ENCODE measurements around the gene PLAU.

The PLAU gene

DNA sequence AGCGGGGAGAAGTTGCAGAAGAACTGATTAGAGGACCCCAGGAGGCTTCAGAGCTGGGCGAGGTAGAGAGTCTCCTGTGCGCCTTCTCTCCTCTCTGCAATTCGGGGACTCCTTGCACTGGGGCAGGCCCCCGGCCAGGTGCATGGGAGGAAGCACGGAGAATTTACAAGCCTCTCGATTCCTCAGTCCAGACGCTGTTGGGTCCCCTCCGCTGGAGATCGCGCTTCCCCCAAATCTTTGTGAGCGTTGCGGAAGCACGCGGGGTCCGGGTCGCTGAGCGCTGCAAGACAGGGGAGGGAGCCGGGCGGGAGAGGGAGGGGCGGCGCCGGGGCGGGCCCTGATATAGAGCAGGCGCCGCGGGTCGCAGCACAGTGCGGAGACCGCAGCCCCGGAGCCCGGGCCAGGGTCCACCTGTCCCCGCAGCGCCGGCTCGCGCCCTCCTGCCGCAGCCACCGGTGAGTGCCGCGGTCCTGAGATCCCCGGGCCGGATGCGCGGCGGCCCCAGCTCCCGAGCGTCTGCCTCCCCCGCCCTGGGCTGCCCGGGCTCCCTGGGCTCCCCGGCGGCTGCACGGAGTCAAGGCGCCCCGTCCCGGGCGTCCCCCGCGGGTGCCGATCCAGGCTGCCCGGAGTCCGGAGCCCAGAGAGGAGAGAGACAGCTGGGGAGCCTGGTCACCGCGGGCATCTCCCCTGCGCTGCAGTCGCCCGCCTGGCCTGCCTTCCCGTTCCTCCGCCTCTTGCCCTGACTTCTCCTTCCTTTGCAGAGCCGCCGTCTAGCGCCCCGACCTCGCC lies at the start of gene PLAU:
PLAU (plus strand) TSS at position 369 of the 789 bp plus-strand sequence. CDS start 424 bp downstream, outside the sequence.
- DNase-seq: no peak

DNA sequence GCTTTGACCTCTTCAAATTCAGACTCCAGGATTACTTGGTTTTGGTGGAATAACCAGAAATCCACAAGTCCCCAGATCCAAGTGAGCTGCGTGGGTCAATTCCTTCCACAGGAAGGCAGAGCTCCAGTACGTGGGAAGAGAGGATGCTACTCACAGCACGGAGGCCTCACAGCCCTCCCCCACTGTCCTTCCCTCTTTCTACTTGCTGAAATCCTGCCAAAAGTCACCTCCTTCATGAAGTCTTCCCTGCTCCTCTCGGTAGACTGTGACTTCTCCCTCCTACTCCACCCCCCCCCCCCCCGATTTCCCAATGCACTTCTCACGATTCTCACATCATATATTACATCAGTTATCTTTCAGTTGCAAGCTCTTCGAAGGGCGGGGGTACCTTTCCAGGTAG lies 48.9 kb upstream of the PLAU start:
- DNase-seq: no peak

DNA sequence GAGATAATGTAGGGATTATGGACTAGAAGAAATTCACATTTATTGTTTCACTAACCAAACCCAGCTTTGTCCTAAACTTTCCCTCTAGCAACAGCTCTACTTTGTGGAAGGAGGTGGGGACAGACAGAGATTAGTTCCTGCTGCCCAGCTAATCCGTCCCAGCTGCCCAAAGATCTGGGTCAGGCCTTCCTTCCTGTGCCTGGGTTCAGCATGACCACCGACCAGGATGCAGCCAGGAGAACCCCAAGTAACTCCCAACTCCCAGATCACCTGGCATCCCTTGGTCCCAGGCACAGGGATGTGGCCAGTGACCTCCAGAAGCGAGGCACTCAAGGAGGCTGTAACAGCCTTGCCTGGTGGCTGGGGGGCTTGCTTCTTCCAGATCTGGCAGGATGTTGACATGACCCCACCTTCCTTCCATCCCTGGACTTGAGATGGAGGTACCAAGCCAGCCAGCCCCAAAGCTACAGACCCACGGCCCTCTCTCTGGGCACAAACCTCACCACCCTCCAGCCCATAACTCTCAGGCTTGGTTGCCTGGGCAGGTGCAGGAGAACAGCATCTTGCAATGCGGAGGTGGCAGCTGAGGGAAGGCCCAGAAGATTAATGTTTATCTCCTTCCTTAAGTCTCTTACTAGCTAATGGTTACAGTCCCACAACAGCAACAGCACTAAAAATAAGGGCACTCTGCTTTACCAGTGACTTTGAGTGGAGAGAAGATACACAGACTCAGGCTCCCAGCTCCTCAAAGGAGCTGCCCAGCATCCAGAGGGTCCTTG lies 47.7 kb upstream of the PLAU start:
- no peak for DNase-seq

GRCh38 chr10:73864229-73864628 lies 46.7 kb upstream of the PLAU start:
- DNase-seq: no peak

- no peak for DNase-seq
These were observed 45.8 kb upstream of the PLAU start for GRCh38 chr10:73865107-73865458.

- DNase-seq: no peak
These were observed 45.2 kb upstream of the PLAU start for GRCh38 chr10:73865459-73866442.

DNA sequence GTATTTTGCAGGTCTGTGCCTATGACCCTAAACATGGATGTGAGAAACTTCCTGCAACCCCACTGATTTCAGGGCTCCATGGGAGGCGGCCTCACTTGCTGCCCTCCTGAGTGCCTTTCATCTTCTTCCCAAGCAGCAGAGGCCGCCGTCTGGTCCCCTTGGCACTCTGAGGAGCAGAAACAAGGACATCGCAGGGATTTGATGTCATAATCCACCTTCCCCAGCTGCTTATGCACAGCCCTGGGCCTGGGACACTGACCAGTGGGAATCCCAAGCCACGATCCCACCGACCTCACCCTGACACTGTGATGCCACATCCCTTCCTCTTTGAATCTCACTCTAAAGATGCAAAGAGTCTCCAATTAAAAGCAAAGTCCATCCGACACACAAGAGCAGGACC lies 44.3 kb upstream of the PLAU start:
- no peak for DNase-seq

DNA sequence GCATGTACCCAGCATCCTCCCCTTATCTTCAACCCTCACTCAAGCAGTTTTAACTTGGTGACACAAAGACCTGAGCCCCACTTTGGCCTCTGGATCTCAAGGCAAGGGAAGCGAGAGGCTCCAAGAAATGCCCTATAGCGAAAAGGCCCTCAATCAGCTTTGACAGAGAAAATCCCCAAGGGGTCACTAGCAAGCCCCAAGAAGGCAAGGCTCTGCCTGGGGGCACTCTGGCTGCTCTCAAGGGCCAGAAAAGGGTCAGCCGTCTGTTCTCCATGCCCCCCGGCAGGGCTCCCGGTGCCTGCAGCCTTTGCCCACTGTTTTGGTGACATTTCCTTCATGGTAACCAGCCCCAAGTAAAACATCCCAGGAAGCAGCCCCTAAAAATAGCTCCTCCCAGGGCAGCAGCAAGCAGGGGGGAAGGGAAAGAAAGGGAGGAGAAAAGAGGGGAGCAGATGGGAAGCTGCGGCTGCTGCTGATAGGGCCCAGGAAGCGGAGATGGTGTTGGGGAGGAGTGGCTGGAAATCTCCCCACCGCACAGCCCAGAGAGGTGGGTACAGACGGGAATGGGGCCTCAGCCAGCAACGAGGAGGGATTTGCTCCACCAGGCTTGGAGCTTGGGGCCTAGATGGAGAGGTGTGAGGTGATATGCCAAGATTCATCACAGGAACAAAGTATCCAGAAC lies 43.7 kb upstream of the PLAU start:
- DNase-seq: no peak

GRCh38 chr10:73867871-73868631 lies 42.9 kb upstream of the PLAU start:
- DNase-seq: no peak

DNA sequence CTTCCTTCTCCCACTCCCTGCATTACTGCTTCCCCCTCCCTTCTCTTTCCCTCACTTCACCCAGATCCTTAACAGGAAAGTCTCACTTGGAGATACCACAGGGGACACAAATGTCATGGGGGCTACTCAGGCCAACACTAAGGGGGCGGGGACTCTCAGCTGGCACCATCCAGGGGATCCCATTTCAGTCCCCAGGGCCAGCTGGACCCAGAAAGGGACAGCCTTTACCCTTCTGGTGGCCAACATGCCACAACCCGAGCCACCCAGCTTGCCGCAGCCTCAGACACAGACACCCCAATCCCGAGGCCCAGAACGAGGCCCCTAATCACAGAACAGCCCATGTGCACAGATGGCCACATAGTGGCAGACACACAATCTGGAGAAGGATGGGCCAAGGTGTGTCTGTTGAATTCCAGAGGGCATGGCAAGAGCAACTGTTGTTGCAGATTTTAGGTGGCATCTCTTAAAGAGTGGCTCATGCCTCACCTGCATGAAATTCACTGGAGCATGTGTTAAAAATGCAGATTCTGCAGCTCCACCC lies 42.2 kb upstream of the PLAU start:
- DNase-seq: no peak

GRCh38 chr10:73871295-73872189 lies 39.4 kb upstream of the PLAU start:
- no peak for DNase-seq

DNA sequence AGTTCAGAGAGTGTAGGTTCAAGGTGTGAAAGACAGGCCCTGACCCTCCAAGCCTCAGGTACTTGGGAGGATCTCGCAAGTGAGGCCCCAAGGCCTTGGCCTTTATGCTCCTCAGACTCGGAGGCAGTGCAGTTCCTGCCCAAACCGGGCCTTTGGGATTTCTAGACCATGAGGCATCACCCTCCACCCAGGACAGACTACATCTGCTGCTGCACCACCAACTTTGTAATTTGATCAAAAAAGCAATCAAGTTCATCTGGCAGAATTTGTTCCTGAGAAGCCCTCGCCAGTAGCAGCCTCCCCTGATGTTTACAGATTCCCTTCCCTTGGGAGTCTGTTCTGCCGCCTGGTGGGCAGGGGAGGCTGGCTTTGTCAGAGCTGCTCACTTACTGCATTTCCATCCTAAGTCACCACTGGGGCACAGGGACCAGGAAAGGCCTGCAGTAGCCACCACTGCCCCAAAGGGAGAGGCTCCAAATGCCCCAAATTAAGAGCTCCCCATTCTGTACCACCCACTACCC lies 38.7 kb upstream of the PLAU start:
- DNase-seq: no peak

DNA sequence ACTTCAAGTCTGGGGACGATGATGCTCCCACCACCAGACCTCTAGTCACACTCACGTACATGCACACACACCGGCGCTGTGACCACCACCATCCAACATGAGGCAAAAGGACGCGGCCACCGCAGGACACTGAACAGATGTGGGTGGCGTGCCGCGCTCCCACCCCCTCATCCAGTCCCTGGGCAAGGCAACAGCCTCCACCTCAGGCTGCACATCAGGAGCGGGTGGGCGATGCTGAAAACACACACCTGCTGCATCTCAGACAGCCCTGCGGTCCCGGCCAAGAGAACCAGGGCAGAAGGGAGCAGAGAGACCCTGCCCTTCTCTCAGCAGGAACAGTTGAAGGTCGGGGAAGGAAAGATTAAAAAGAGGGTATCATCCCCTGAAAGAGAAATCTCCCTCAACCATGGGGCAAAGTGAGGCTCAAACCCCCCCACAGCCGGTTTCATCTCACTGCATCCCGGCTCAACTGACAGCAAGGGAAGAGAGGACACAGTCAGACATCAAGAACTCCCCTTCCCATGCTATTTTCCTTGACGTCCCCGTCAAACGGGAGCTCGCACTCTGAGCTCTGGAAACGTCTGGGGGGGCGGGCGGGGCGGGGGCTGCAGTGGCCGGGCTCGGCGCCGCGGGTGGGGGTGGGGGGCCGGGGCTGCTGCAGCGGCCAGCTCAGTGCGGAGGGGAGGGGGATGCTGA lies 37.6 kb upstream of the PLAU start:
- no peak for DNase-seq

DNA sequence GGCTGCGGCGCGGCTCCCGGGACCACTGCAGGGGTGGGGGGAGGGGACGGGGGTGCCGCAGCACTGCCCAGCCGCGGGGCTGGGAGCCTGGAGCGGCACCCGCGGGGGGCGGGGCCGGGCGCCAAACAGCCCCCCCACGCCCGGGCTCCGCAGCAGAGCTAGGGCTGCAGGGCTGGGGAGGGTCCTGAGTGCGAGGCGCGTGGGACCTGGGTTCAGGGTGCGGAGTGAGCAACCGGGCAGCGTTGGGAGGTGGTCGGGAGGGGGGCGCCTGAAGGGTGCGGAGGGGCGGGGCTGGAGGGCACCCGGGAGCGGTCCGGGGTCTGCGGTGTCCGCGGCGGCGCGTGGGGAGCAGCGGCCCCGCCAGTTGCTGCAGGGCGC lies 37.1 kb upstream of the PLAU start:
- DNase-seq: no peak

DNA sequence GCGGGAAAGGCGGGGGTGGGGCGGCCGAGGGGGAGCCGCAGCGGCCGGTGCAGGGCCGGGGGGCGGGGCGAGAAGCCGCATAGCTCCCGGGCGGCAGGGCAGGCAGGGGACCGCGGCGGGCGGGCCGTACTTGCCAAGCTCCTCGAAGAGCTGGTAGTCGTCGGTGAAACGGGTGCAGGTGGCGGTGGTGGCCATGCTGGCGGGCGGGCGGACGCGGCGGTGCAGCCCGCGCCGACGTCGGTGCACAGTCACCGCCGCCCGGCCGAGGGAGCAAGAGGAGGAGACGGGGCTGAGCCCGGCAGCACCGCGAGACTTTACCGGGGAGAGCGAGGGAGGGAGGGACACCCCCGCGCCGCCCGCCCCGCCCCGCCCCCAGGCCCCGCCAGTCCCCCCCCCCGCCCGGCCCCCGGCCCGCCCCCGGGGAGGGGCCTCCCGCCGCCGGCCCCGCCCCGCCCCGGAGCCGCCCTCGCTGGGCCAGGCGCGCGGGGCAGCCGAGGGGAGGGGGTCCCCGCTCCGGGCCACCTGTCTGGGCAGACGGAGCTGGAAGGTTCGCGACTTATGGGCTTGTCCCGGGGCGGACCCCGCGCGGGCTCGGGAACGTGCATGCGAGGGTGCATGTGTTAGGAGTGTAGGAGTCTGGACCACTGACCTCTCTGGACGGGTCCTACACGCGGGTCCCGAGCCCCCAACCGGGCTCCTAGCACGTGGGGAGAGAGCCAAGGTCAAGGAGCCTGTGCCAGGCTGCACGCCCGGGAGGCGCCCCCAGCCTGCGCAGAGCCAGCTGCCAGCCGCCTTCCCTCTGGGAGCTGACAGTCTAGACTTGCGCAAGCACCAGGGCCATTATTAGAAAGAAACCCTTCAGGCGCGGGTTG lies 36.4 kb upstream of the PLAU start, which contains the start of gene CAMK2G:
CAMK2G (minus strand) TSS at position 289 of the 872 bp plus-strand sequence; CDS start at position 195, 94 bp downstream.
- no peak for DNase-seq

DNA sequence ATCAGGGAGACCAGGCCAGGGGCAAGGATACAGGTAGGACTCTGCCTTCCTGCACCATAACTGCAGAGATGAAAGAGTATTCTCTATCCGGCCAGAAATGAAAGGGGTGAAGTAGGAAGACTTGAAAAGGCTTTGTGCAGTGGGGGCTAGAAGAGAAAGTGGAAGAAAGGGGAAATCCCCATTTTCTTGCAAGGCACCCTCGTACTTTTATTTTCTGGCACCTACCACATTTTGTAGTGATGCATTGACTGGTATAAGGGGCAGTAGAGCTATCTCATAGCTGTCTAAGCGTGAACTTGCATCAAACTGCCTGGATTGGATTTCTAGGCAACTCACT lies 35.8 kb upstream of the PLAU start:
- no peak for DNase-seq

GRCh38 chr10:73876157-73876556 lies 34.8 kb upstream of the PLAU start:
- no peak for DNase-seq

GRCh38 chr10:73876566-73876965 lies 34.4 kb upstream of the PLAU start:
- no peak for DNase-seq

DNA sequence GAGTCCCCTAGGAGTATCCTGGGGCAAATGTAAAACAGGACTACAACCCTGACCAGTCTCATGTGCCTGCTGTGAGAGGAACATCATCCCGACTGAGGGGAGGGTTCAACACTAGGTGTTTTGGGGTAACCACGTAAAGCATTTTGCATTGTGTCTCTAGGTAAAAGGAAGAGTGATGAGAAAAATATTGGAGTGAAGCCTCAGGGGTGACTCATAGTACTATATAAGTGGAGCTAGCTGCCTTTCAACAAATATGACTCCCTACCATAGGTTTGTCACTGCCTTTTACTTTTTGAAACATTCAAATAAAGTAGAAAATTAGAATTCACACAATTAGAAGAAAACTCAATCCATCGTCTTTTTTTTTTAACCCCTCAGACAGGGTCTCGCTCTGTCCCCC lies 34.0 kb upstream of the PLAU start:
- DNase-seq: no peak
